BE2C (cell line): ENCODE measurements around the gene NDUFS5.

ENCODE experiments used
- DNase-seq: peaks from one replicate; pipeline ENCODE4 v3.0.0-alpha.2; 2020
- H3K27me3 ChIP-seq: fragments of 250-450 bp; sonication (Bioruptor Pico); 2 replicates; pipeline ENCODE4 v1.5.1; 2020; ENCODE audit warnings: mild to moderate bottlenecking
- H3K36me3 ChIP-seq: fragments of 250-450 bp; sonication (Bioruptor Pico); 2 replicates; pipeline ENCODE4 v1.5.1; 2020; ENCODE audit warnings: mild to moderate bottlenecking
- H3K4me1 ChIP-seq: fragments of 250-450 bp; sonication (Bioruptor Pico); 2 replicates; pipeline ENCODE4 v1.5.1; 2020
- H3K4me3 ChIP-seq: 2 replicates; pipeline ENCODE4 v1.5.1; 2011; ENCODE audit warnings: low read depth, low read length
- H3K9me3 ChIP-seq: fragments of 250-450 bp; sonication (Bioruptor Pico); 2 replicates; pipeline ENCODE4 v1.5.1; 2020
- TF ChIP-seq, protein P1 (sequence below): IDR thresholded peaks from 2 replicates; pipeline ENCODE4 v1.5.1; 2012; ENCODE audit warnings: mild to moderate bottlenecking, low read depth, low read length

Gene NDUFS5

DNA sequence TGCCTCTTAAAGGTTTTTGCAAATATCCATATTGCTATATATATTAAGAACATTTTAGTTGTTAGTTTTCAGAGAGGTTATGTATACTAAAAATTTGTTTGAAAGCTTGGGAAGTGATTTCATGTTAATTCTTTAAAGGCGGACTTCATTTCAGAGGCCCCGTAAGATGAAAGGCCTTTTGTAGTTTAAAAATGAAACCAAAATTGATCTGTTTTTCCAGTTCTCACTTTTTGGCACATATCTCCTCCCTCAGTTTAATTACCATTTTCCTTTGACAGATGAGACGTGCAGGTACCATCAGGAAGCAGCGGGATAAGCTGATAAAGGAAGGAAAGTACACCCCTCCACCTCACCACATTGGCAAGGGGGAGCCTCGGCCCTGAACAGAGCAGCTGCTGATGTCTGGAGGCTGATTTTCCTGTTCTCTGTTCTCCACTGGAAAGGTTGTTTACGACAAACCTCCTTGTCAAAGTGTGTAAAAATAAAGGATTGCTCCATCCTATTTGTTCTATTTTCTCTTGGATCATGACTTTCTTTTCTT lies 8.0 kb downstream of the NDUFS5 start:
- TF ChIP-seq, protein P1, sequence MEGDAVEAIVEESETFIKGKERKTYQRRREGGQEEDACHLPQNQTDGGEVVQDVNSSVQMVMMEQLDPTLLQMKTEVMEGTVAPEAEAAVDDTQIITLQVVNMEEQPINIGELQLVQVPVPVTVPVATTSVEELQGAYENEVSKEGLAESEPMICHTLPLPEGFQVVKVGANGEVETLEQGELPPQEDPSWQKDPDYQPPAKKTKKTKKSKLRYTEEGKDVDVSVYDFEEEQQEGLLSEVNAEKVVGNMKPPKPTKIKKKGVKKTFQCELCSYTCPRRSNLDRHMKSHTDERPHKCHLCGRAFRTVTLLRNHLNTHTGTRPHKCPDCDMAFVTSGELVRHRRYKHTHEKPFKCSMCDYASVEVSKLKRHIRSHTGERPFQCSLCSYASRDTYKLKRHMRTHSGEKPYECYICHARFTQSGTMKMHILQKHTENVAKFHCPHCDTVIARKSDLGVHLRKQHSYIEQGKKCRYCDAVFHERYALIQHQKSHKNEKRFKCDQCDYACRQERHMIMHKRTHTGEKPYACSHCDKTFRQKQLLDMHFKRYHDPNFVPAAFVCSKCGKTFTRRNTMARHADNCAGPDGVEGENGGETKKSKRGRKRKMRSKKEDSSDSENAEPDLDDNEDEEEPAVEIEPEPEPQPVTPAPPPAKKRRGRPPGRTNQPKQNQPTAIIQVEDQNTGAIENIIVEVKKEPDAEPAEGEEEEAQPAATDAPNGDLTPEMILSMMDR: no peak
- Histone ChIP-seq H3K27me3 (no peaks in the 10 kb centered on the region), H3K4me1 (no peaks in the 10 kb centered on the region), H3K9me3 (no peaks in the 10 kb centered on the region), H3K4me3 (no peak overlapping the region), H3K36me3 (peaks cover 23% of the 10 kb centered on the region)
- no peak for DNase-seq

- Histone ChIP-seq H3K9me3 (no peaks in the 10 kb centered on the region), H3K27me3 (no peaks in the 10 kb centered on the region), H3K4me1 (no peaks in the 10 kb centered on the region), H3K4me3 (no peak overlapping the region), H3K36me3 (peaks cover 11% of the 10 kb centered on the region)
- no peak for DNase-seq
- TF ChIP-seq, protein P1: no peak
Observed at GRCh38 chr1:39036678-39037077, 10.5 kb downstream of the NDUFS5 start.

DNA sequence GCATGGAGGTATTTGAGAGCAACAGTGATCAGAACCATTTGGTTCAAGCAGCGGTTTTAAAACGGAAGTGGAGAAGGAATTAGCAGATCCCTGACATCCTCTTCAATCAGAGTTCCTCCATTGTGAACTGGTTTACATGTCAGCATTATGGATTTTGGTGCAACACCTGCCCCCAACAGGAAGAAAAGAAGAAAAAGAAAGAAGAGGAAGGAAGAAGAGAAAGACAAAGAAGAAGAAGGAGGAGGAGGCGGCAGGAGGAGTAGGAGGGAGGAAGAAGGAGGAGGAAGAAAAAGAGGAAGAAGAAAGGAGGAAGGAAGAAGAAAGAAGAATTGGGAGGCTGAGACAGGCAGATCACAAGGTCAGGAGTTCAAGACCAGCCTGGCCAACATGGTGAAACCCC lies 17.4 kb downstream of the NDUFS5 start:
- no peaks in the 10 kb centered on the region for H3K36me3 ChIP-seq
- TF ChIP-seq, protein P1: no peak
- DNase-seq: no peak
- H3K9me3 ChIP-seq: no peaks in the 10 kb centered on the region
- H3K27me3 ChIP-seq: no peaks in the 10 kb centered on the region
- H3K4me3 ChIP-seq: no peak overlapping the region
- H3K4me1 ChIP-seq: no peaks in the 10 kb centered on the region

- Histone ChIP-seq H3K27me3 (no peaks in the 10 kb centered on the region), H3K4me3 (no peak overlapping the region), H3K4me1 (no peaks in the 10 kb centered on the region), H3K9me3 (no peaks in the 10 kb centered on the region), H3K36me3 (no peaks in the 10 kb centered on the region)
- TF ChIP-seq, protein P1: no peak
- no peak for DNase-seq
Observed at GRCh38 chr1:39044762-39045161, 18.6 kb downstream of the NDUFS5 start.

DNA sequence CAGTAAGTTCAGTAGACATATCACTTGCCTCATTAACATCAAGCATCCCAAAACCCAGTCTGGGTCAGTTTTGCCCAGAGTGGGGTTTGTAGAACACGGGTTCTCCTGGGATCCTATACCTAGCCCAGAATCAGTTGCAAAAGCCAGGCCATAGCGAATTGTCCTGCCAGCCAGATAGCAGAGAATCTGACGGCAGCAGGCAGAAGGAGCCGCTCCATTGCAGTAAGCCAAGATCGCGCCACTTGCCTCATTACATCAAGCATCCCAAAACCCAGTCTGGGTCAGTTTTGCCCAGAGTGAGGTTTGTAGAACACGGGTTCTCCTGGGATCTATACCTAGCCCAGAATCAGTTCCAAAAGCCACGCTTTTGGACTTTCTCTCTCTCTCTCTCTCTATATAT lies 19.1 kb downstream of the NDUFS5 start:
- DNase-seq: no peak
- H3K27me3 ChIP-seq: no peaks in the 10 kb centered on the region
- H3K4me1 ChIP-seq: no peaks in the 10 kb centered on the region
- TF ChIP-seq, protein P1: no peak
- H3K36me3 ChIP-seq: no peaks in the 10 kb centered on the region
- H3K9me3 ChIP-seq: no peaks in the 10 kb centered on the region
- H3K4me3 ChIP-seq: no peak overlapping the region

DNA sequence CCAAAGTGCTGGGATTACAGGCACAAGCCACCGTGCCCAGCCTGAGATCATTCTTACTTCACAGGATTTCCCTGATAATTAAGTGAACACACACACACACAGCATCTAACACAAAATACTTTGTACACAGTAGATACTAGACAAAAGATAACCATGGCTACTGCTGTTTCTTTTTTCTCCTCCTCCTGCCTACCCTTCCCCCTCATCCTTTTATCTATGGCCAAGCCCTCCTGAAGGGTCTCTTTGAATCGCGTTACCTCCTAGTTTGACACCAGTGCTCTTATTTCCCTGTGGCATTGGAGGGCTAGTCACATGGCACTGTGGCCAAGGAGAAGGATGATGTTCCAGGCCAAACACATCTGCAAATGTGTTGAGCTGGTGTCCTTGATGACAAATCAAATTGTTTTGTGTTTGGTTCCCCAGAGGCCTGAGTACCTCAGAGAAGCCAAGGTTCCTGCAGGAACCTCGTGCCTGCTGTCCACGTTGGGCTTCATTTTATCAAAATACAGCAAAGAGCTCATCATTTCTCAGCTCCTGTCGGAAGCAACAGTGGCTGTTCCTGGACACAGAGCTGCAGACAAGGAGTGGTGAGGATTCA lies 20.6 kb downstream of the NDUFS5 start:
- Histone ChIP-seq H3K27me3 (no peaks in the 10 kb centered on the region), H3K9me3 (no peaks in the 10 kb centered on the region), H3K4me3 (no peak overlapping the region), H3K4me1 (no peaks in the 10 kb centered on the region), H3K36me3 (no peaks in the 10 kb centered on the region)
- TF ChIP-seq, protein P1: no peak
- DNase-seq: no peak
